AG09309 (cell line): ENCODE data around the gene SLC12A8.

Experiments used
- DNase-seq: peaks from one replicate; pipeline ENCODE4 v3.0.0-alpha.2; 2010; ENCODE audit warnings: low read depth
- H3K4me3 ChIP-seq: 2 replicates; pipeline ENCODE4 v1.5.1; 2011; ENCODE audit warnings: mild to moderate bottlenecking, low read depth, low read length, moderate library complexity; ENCODE audit not compliant: control insufficient read depth
- TF ChIP-seq, protein P1 (sequence below): IDR thresholded peaks from 2 replicates; pipeline ENCODE4 v1.5.1; 2011; ENCODE audit warnings: mild to moderate bottlenecking, low read depth, low read length, inconsistent platforms; ENCODE audit not compliant: insufficient read depth, control insufficient read depth; ENCODE audit errors: missing control alignments

SLC12A8 gene

DNA sequence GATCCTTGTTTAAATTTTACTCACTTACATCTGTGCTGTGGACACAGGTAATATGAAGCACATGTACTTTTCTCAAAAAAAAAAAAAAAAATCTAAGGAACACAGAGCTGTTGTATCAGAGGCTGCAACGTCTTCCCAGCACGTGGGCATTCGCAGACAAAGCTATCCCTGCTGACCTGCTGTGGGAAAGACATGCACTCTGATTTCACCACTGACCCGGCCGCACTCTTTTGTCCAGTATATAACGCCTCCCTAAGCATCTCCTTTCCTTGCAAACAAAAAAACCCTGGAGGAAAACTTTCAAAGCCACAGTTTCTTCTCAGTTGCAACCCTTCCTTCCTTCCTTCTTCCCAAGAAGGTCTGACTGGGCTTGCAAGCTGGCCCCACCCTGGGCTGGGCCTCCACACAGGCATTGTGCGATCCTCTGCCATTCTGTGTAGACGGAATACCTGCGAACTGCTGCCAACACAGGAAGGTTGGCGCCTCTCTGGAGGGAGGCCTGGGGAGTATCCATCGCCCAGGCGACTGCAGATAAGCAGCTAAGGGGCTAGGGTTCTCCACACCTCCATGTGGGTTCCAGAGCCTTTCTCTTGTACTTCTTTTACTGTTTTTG lies 50.8 kb downstream of the SLC12A8 start:
- H3K4me3 ChIP-seq: no peak overlapping the region
- TF ChIP-seq, protein P1, sequence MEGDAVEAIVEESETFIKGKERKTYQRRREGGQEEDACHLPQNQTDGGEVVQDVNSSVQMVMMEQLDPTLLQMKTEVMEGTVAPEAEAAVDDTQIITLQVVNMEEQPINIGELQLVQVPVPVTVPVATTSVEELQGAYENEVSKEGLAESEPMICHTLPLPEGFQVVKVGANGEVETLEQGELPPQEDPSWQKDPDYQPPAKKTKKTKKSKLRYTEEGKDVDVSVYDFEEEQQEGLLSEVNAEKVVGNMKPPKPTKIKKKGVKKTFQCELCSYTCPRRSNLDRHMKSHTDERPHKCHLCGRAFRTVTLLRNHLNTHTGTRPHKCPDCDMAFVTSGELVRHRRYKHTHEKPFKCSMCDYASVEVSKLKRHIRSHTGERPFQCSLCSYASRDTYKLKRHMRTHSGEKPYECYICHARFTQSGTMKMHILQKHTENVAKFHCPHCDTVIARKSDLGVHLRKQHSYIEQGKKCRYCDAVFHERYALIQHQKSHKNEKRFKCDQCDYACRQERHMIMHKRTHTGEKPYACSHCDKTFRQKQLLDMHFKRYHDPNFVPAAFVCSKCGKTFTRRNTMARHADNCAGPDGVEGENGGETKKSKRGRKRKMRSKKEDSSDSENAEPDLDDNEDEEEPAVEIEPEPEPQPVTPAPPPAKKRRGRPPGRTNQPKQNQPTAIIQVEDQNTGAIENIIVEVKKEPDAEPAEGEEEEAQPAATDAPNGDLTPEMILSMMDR: no peak
- DNase-seq: no peak

DNA sequence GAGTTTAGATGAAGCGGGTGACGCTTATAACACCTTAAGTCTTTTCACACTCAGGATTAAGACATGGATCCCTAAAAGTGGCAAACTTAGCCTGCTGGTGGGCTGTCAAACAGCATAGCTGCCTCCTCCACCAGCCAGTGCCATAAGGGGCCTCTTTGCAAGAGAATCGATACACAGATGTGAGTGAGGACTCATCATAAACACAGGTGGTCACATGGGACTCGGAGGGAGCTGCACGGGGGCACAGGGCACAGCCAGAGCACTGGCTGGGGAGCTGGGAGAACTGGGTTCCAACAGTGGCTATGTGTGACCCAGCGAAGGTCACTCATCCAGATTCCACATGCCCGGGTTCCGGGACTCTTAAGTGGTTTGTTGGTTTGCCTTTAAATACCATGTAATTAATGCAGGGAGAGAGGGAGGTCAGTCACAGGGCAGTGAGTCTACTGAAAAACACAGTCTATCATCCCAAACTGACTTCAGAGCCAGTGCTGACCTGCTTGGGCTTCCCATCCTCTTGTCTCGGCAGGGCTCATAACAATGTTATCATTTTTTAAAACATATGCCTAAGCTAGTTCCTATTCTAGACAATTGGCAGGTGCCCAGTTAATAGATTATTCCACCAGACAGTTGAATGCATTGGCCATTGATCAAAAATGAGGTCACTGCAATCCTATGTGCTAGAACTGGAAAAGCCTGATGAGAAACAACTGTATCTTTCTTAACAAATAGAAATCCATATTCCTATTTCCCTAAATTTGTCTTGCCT lies 51.8 kb downstream of the SLC12A8 start:
- TF ChIP-seq, protein P1: no peak
- H3K4me3 ChIP-seq: no peak overlapping the region
- no peak for DNase-seq

DNA sequence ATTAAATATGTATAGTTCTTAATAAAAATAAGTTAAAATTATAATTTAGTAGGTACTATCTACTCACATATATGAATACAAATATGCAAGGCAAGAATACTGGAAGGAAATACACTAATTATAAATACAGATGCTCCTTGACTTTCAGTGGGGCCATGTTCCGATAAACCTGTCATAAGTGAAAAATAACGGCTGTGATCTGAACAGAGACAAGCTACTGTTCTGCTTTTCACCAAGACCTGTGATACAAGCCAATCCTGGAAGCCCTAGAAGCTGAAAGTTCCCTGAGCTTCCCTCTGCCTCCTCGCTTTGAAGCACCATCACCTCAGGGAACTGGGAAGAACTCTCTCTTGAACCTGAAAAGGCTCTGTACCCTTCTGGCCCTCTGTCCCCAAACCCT lies 55.4 kb downstream of the SLC12A8 start:
- TF ChIP-seq, protein P1: no peak
- H3K4me3 ChIP-seq: no peak overlapping the region
- no peak for DNase-seq

DNA sequence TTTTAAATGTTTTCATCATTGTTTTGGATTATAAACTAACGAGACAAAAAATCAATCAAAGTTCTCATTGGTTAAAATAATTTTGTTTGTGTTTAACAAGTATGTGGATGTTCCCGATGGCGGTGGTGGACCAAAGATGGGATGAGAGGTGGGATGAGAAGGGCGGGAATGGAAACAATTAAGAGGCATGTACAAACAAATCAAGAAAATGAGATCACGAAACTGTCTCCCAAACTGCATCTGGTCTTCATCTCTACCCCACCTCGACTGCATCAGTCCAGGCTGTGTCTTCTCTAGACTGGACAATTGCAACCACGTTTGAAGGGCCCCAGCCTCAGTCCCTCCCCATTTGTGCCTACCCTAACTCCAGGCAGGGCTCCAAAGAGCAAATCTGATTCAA lies 56.1 kb downstream of the SLC12A8 start:
- H3K4me3 ChIP-seq: no peak overlapping the region
- TF ChIP-seq, protein P1: no peak
- no peak for DNase-seq

GRCh38 chr3:125154800-125155269 lies 57.7 kb downstream of the SLC12A8 start:
- H3K4me3 ChIP-seq: no peak overlapping the region
- no peak for DNase-seq

GRCh38 chr3:125154110-125154509 lies 58.4 kb downstream of the SLC12A8 start:
- no peak overlapping the region for H3K4me3 ChIP-seq

More at GRCh38 chr3:125154800-125155269, 57.7 kb downstream of the SLC12A8 start:
- TF ChIP-seq, protein P1: no peak

More at GRCh38 chr3:125154110-125154509, 58.4 kb downstream of the SLC12A8 start:
- TF ChIP-seq, protein P1: no peak
- DNase-seq: no peak
